ENCODE results near the gene ZNRF3.
"Not testable (repeated sequence)": the region's sequence is repeated elsewhere in the genome, so short reads cannot be mapped to it uniquely, and the experiment has no call there.

Gene ZNRF3

GRCh38 chr22:29082826-29083545 is 199.6 kb downstream of the ZNRF3 start:
- DNase-seq (ENCODE audit: low read depth): no peak
- no peak for TF ChIP-seq CTCF (IDR thresholded peaks at IDR 0.05; ENCODE audit: control insufficient read depth, extremely low read depth, insufficient read depth)
- no peak overlapping the region for H3K4me3 ChIP-seq (ENCODE audit: low read depth, low read length)

- not testable (repeated sequence) for DNase-seq (ENCODE audit: low read depth); H3K4me3 ChIP-seq (ENCODE audit: low read depth, low read length)
Measured at GRCh38 chr22:29083576-29083932, 200.2 kb downstream of the ZNRF3 start.

- no peak overlapping the region for H3K4me3 ChIP-seq (ENCODE audit: low read depth, low read length)
- DNase-seq (ENCODE audit: low read depth): no peak
- no peak for TF ChIP-seq CTCF (IDR thresholded peaks at IDR 0.05; ENCODE audit: control insufficient read depth, extremely low read depth, insufficient read depth)
Measured at GRCh38 chr22:29083933-29084591, 200.7 kb downstream of the ZNRF3 start.

DNA sequence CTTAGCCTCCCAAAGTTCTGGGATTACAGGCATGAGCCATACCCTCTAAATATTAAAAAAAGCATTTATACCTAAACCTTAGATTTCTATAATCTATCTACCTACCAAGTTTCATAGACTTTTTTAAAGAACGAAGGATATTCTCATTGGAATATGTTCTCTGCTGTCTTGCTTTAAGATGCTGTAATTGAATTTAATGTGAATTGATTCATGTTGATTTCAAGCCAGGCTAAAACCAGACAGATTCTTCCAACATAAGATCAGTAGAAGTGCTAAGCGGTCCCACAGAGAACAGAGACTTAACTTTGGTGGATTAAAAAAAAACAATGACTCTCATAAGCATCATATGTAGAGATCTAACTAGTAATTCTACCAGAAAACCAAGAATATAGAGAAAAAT is 203.6 kb downstream of the ZNRF3 start:
- TF ChIP-seq CTCF (IDR thresholded peaks at IDR 0.05; ENCODE audit: control insufficient read depth, extremely low read depth, insufficient read depth): no peak
- DNase-seq (ENCODE audit: low read depth): no peak
- no peak overlapping the region for H3K4me3 ChIP-seq (ENCODE audit: low read depth, low read length)

DNA sequence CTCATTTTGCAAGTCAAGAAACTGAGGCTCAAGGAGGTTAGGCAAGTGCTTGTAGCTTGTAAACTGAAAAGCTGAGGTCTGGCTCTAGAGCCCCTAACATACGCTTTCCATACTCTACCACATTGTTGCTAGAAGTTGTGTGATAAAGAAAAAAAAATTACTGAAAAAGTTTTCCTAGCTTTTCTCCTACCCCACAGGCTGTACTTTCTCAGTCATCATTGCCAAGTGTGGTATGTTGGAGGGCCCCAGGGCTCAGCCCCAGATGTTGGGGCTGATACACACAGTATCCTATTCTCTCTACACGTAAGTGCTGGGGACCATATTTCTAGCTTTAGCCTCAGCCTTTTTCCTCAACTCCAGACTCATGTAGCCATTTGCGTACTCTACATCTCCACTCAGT is 205.4 kb downstream of the ZNRF3 start:
- no peak overlapping the region for H3K4me3 ChIP-seq (ENCODE audit: low read depth, low read length)
- DNase-seq (ENCODE audit: low read depth): no peak
- TF ChIP-seq CTCF (IDR thresholded peaks at IDR 0.05; ENCODE audit: control insufficient read depth, extremely low read depth, insufficient read depth): no peak

DNA sequence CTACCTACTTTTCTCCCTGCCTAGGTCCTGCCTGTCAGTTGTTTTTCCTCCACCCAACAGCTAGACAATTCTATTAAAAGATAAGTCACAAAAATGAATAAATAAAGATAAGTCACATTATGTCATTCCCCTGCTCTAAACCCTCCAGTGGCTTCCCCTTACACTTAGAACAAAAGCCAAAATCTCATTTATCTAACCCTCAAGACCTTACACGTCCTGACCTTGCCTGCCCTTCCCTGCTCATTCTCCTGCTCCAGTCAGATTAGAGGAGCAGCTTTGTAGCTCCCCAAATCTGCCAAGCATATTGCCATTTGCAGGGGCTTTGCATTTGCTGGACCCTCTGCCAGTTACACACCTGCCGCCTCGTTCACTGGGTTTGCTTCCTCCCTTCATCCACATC is 206.1 kb downstream of the ZNRF3 start:
- no peak for DNase-seq (ENCODE audit: low read depth)
- no peak for TF ChIP-seq CTCF (IDR thresholded peaks at IDR 0.05; ENCODE audit: control insufficient read depth, extremely low read depth, insufficient read depth)
- no peak overlapping the region for H3K4me3 ChIP-seq (ENCODE audit: low read depth, low read length)

DNA sequence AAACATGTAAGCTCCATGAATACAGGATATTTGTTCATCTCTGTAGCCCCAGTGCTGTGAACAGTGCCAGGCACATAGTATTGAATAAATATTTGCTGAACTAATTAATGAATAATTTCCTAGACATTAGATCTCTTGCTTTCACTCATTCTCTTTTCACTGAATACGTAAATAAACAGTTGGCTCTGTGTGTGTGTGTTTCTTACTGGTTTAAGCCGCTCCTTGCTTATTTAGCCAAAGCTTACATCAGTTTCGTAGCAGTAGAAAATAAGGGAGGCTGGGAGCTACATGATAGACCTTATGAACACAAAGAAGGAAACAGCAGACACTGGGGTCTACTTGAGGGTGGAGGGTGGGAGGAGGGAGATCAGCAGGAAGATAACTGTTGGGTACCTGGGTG is 206.7 kb downstream of the ZNRF3 start:
- peak; percentile 66 for DNase-seq (ENCODE audit: low read depth)
- no peak for TF ChIP-seq CTCF (IDR thresholded peaks at IDR 0.05; ENCODE audit: control insufficient read depth, extremely low read depth, insufficient read depth)
- H3K4me3 ChIP-seq (ENCODE audit: low read depth, low read length): no peak overlapping the region

Measured in LNCaP clone FGC (cell line).